BE2C (cell line): ENCODE results near the gene AKR1C4.

Experiments used
- DNase-seq: peaks from one replicate; pipeline ENCODE4 v3.0.0-alpha.2; 2020
- H3K27me3 ChIP-seq: fragments of 250-450 bp; sonication (Bioruptor Pico); 2 replicates; pipeline ENCODE4 v1.5.1; 2020; ENCODE audit warnings: mild to moderate bottlenecking
- H3K36me3 ChIP-seq: fragments of 250-450 bp; sonication (Bioruptor Pico); 2 replicates; pipeline ENCODE4 v1.5.1; 2020; ENCODE audit warnings: mild to moderate bottlenecking
- H3K4me1 ChIP-seq: fragments of 250-450 bp; sonication (Bioruptor Pico); 2 replicates; pipeline ENCODE4 v1.5.1; 2020
- H3K4me3 ChIP-seq: 2 replicates; pipeline ENCODE4 v1.5.1; 2011; ENCODE audit warnings: low read depth, low read length
- H3K9me3 ChIP-seq: fragments of 250-450 bp; sonication (Bioruptor Pico); 2 replicates; pipeline ENCODE4 v1.5.1; 2020
- CTCF ChIP-seq: IDR thresholded peaks from 2 replicates; pipeline ENCODE4 v1.5.1; 2012; ENCODE audit warnings: mild to moderate bottlenecking, low read depth, low read length

The AKR1C4 gene

GRCh38 chr10:5183923-5184322 lies 12.7 kb upstream of the AKR1C4 start:
- Histone ChIP-seq H3K4me1 (no peaks in the 10 kb centered on the region), H3K36me3 (no peaks in the 10 kb centered on the region), H3K9me3 (no peaks in the 10 kb centered on the region), H3K27me3 (no peaks in the 10 kb centered on the region), H3K4me3 (no peak overlapping the region)
- TF ChIP-seq CTCF, result no peak
- no peak for DNase-seq

GRCh38 chr10:5184987-5185775 lies 11.5 kb upstream of the AKR1C4 start, which contains the start of gene AKR1C8:
Gene AKR1C8 (minus strand): TSS chr10:5185150. CDS start chr10:5185104, 46 bp downstream.
- Histone ChIP-seq H3K4me1 (no peaks in the 10 kb centered on the region), H3K4me3 (no peak within 1 kb of the TSS), H3K9me3 (no peaks in the 10 kb centered on the region), H3K36me3 (no peaks in the 10 kb centered on the region), H3K27me3 (no peaks in the 10 kb centered on the region)
- no peak for DNase-seq
- no peak for TF ChIP-seq CTCF

- Histone ChIP-seq H3K4me3 (no peak overlapping the region), H3K27me3 (no peaks in the 10 kb centered on the region), H3K36me3 (no peaks in the 10 kb centered on the region), H3K9me3 (no peaks in the 10 kb centered on the region), H3K4me1 (no peaks in the 10 kb centered on the region)
- DNase-seq, result no peak
- TF ChIP-seq CTCF, result no peak
Observed at GRCh38 chr10:5187867-5188266, 8.8 kb upstream of the AKR1C4 start.

GRCh38 chr10:5188358-5188757 lies 8.3 kb upstream of the AKR1C4 start:
- H3K27me3 ChIP-seq, result no peaks in the 10 kb centered on the region
- no peak for TF ChIP-seq CTCF
- no peaks in the 10 kb centered on the region for H3K4me1 ChIP-seq
- H3K9me3 ChIP-seq, result no peaks in the 10 kb centered on the region
- no peak overlapping the region for H3K4me3 ChIP-seq
- DNase-seq, result no peak
- H3K36me3 ChIP-seq, result no peaks in the 10 kb centered on the region

- Histone ChIP-seq H3K36me3 (no peaks in the 10 kb centered on the region), H3K27me3 (no peaks in the 10 kb centered on the region), H3K4me1 (no peaks in the 10 kb centered on the region), H3K4me3 (no peak overlapping the region), H3K9me3 (no peaks in the 10 kb centered on the region)
- TF ChIP-seq CTCF, result no peak
- no peak for DNase-seq
Observed at GRCh38 chr10:5194431-5194830, 2.2 kb upstream of the AKR1C4 start.

- no peaks in the 10 kb centered on the region for H3K36me3 ChIP-seq
- H3K4me3 ChIP-seq, result no peak overlapping the region
- H3K27me3 ChIP-seq, result no peaks in the 10 kb centered on the region
- TF ChIP-seq CTCF, result no peak
- no peaks in the 10 kb centered on the region for H3K9me3 ChIP-seq
- DNase-seq, result no peak
- H3K4me1 ChIP-seq, result no peaks in the 10 kb centered on the region
Observed at GRCh38 chr10:5195727-5196374, 786 bp upstream of the AKR1C4 start.
